Measurements from ENCODE around the gene BACE1.
A peak's percentile ranks its signal among the peaks of the same experiment; 100 is the strongest.
"Not testable (repeated sequence)": the region's sequence is repeated elsewhere in the genome, so short reads cannot be mapped to it uniquely, and the experiment has no call there.

Gene BACE1

DNA sequence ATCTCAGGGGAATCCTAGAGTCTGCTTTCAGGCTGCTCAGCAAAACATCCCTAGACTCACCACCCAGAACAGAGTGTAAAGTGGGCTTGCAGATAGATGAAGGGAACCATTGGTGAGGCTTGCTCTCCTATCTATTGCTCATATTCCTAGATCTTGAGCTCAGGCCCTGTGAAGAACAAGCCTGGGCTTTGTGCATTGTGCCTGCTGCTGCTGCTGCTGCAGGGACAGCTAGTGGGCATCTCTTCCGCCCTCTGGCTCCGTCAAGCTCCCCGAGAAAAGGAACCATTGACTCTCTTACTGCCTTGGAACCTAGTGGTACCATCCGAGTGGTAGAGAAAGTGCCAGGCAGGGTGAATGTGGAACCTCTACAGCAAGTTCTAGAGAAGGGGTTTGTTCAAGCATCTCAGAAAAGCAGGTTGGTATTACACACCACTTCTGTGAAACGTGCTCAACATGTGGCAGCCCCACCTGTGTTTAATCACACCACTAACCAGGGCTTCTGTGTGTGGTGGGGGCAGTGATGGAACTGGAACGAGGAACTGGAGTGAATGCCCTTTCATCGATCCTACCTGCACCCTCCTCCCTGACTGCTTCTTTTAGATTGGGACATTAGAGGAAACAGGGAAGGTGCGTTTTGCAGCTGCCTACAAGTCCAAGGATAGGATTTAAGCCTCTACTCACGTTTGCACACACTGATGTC, 20.5 kb downstream of the BACE1 start:
- Mint-ChIP-seq H3K4me3 (no peak overlapping the region), H3K9me3 (no peaks in the 10 kb centered on the region), H3K36me3 (no peaks in the 10 kb centered on the region), H3K27ac (no peak overlapping the region), H3K4me1 (peaks cover under 1% of the 10 kb centered on the region)
- no peak for ATAC-seq
- no peak for DNase-seq (ENCODE audit: low spot score in 2 of 2)

DNA sequence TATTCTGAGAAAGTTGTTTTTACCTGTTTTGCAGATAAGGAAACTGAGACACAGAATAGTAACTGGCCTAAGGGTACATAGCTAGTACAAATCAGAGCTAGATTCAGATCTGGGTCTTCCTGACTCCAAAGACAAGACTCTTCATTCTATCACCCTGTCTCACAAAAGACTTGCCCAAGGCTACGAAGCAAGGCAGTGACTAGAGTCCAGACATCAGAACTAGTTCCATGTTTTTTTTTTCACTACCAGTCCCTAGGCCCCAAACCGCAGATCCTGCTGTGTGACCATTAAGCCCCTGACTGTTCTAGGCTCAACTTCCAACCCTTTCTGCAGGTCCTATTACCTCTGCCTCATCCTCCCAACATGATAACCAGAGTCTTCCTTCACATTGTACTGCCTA, 23.4 kb downstream of the BACE1 start:
- no peak overlapping the region for H3K4me3 Mint-ChIP-seq
- no peak overlapping the region for H3K27ac Mint-ChIP-seq
- DNase-seq (ENCODE audit: low spot score in 2 of 2) (no peak), ATAC-seq (no peak)
- H3K4me1 Mint-ChIP-seq: no peaks in the 10 kb centered on the region
- no peaks in the 10 kb centered on the region for H3K36me3 Mint-ChIP-seq
- no peaks in the 10 kb centered on the region for H3K9me3 Mint-ChIP-seq

DNA sequence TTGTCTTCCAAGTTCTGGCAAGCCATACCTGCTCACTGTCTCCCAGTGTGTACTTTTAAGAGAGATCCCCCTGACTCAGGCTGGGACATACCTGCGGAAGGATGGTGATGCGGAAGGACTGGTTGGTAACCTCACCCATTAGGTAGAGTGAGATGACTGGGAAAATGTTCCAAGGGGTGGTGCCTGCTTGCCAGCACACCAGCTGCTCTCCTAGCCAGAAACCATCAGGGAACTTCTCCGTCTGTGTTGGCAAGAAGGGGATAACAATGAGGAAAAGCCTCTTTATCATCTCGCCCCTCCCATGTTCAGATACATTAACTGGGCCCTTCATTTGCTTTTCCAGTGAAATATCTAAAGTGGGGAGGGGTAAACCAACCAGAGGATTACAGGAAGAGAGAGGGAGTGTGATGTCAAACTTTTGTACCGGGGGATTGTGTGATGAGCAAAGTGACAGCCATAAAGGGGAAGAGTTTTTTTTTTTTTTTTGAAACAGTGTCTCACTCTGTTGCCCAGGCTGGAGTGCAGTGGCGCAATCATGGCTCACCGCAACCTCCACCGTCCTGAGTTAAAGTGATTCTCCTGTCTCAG, 25.2 kb downstream of the BACE1 start, which contains the start of gene BACE1-AS:
TSS of gene BACE1-AS (plus strand) at position 538 of the 588 bp plus-strand sequence.
- ATAC-seq (no peak), DNase-seq (ENCODE audit: low spot score in 2 of 2) (no peak)

DNA sequence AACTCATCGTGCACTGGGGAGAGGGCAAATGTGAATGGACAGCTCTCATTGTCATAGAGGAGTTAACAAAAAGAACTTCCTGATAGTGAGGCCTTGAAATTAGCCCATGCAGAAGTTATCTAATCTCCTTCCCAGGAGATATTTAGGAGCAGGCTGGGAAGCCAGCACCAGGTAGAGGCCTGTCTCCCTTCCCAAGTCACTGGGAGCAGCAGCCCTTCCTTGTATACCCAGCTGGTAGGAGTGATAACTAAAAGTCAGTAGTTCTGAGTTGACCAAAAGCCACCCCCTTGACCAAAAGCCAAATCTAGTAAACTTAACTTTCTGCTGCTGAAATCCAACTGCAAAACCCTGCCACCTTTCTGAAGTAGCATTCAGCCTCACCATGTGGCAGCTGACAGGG, 26.3 kb downstream of the BACE1 start:
- DNase-seq (ENCODE audit: low spot score in 2 of 2) (no peak), ATAC-seq (no peak)
- H3K4me3 Mint-ChIP-seq: no peak overlapping the region
- no peak overlapping the region for H3K27ac Mint-ChIP-seq
- H3K36me3 Mint-ChIP-seq: peaks cover 13% of the 10 kb centered on the region
- no peaks in the 10 kb centered on the region for H3K9me3 Mint-ChIP-seq
- no peaks in the 10 kb centered on the region for H3K4me1 Mint-ChIP-seq

More for the DNA sequence above, 25.2 kb downstream of the BACE1 start, which contains the start of gene BACE1-AS:
- Mint-ChIP-seq H3K4me1 (no peaks in the 10 kb centered on the region), H3K9me3 (no peaks in the 10 kb centered on the region), H3K4me3 (no peak within 1 kb of the TSS), H3K27ac (no peak within 1 kb of the TSS), H3K36me3 (peaks cover 2% of the 10 kb centered on the region)

DNA sequence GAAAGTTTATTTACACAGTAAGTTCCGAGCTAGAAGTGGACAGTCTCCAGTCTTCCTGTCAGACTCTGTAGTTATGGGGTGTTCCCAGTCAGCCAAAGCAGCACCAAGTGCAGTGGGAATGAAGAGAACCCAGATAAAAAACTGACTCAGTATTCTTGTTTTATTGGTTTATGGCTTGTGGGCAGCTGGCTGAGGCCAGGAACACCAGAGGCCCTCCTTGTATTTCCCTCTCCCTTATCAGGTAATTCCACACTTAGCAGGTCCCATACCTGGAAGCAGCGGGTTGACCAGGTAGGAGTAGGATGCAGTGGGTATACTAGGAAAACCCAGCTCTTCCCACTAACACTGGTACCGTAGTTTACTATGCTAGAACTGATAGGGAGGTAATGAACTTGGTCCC, 28.4 kb downstream of the BACE1 start:
- H3K4me3 Mint-ChIP-seq: no peak overlapping the region
- H3K27ac Mint-ChIP-seq: peak overlapping the region; percentile 68
- H3K4me1 Mint-ChIP-seq: no peaks in the 10 kb centered on the region
- DNase-seq (ENCODE audit: low spot score in 2 of 2) (no peak), ATAC-seq (no peak)
- H3K36me3 Mint-ChIP-seq: peaks cover 35% of the 10 kb centered on the region
- H3K9me3 Mint-ChIP-seq: no peaks in the 10 kb centered on the region

DNA sequence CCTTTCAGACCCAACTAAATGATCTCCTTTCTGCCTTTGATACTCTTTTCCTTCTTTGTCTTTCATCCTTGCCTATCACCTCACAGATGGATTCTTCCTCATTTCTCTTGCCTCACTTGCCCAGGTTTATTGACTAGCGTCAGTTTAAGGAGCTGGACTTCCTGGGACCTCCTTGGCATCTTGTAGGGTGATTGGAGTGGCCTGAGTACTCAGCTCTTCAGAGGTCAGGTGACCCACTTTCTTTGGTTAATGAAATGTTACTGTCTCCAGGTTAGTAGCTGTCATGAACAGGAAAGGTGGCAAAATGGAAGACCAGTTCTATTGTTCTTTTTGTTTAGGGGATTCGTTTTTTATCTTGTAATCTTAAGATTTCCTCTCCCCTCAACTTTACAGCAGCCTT, 29.5 kb downstream of the BACE1 start:
- Mint-ChIP-seq H3K9me3 (no peaks in the 10 kb centered on the region), H3K27ac (no peak overlapping the region), H3K36me3 (peaks cover 42% of the 10 kb centered on the region), H3K4me1 (no peaks in the 10 kb centered on the region), H3K4me3 (no peak overlapping the region)
- ATAC-seq (no peak), DNase-seq (ENCODE audit: low spot score in 2 of 2) (no peak)

DNA sequence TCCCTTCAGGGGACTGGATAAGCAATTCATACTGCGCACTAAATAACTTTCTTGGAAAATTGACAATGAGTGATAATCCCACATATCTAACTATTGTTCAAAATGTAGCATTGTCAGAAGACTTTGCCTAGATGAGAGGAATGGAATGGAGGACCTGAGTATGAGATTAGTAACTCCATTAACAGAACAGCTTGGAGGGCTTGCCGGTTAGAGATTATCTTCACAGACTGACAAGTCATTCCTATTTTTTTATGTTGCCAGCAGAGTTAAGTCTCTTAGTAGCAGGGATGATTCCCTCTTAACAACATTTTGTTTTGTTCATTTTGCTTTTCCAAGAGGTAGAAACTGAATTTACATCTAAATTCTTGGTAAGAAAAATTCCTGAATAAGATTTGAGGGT, 32.0 kb downstream of the BACE1 start:
- H3K36me3 Mint-ChIP-seq: peaks cover 42% of the 10 kb centered on the region
- peaks cover 11% of the 10 kb centered on the region for H3K4me1 Mint-ChIP-seq
- no peak overlapping the region for H3K27ac Mint-ChIP-seq
- no peak for ATAC-seq
- H3K9me3 Mint-ChIP-seq: no peaks in the 10 kb centered on the region
- DNase-seq (ENCODE audit: low spot score in 2 of 2): no peak
- no peak overlapping the region for H3K4me3 Mint-ChIP-seq

DNA sequence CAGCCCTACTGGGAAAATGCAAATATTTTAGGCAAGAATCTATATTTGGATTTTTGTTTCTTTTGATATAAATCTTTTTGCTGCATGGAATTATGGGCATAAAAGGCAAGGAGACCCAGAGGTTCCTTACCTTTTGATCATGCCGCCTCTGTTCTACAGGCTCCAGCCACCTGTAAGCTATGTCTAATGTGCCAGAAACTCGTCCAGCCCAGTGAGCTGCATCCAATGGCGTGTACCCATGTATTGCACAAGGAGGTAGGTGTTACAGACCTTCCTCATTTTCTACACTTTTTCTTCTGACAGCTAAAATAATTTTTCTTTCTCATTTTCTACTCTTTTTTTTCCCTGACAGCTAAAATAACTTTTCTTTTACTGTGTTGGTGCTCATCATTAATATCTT, 33.1 kb downstream of the BACE1 start:
- no peak for DNase-seq (ENCODE audit: low spot score in 2 of 2)
- H3K36me3 Mint-ChIP-seq: peaks cover 42% of the 10 kb centered on the region
- no peaks in the 10 kb centered on the region for H3K9me3 Mint-ChIP-seq
- no peak overlapping the region for H3K4me3 Mint-ChIP-seq
- H3K27ac Mint-ChIP-seq: no peak overlapping the region
- H3K4me1 Mint-ChIP-seq: peaks cover 11% of the 10 kb centered on the region
- no peak for ATAC-seq

DNA sequence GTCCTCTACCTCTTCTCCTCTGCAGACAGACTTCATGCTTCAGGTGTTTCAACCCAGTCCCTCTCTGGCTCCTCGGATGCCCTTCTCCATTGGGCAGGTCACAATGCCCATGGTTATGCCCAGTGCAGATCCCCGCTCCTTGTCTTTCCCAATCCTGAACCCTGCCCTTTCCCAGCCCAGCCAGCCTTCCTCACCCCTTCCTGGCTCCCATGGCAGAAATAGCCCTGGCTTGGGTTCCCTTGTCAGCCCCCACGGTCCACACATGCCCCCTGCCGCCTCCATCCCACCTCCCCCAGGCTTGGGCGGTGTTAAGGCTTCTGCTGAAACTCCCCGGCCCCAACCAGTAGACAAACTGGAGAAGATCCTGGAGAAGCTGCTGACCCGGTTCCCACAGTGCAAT, 34.2 kb downstream of the BACE1 start:
- no peak for ATAC-seq
- no peaks in the 10 kb centered on the region for H3K9me3 Mint-ChIP-seq
- DNase-seq (ENCODE audit: low spot score in 2 of 2): no peak
- peaks cover 42% of the 10 kb centered on the region for H3K36me3 Mint-ChIP-seq
- H3K27ac Mint-ChIP-seq: peak overlapping the region; percentile 67
- H3K4me3 Mint-ChIP-seq: no peak overlapping the region
- H3K4me1 Mint-ChIP-seq: peaks cover 11% of the 10 kb centered on the region

DNA sequence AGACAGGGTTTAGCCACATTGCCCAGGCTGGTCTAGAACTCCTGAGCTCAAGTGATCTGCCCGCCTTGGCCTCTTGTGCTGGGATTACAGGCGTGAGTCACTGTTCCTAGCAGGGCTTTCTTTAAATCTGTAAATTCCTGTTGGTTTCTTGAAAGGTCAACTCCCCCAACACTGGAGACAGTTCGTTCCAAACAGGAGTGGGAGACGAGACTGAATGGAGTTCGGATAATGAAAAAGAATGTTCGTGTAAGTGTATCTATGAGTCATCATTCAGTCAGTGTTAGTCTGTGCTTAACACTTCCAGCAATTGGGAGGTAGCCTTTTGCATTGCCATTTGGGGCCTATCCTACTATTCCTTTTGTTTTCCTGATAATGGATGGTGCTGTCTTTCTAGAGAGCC, 34.9 kb downstream of the BACE1 start:
- no peak overlapping the region for H3K4me3 Mint-ChIP-seq
- H3K27ac Mint-ChIP-seq: peak overlapping the region; percentile 85
- H3K4me1 Mint-ChIP-seq: peaks cover 11% of the 10 kb centered on the region
- H3K36me3 Mint-ChIP-seq: peaks cover 42% of the 10 kb centered on the region
- DNase-seq (ENCODE audit: low spot score in 2 of 2): no peak
- no peaks in the 10 kb centered on the region for H3K9me3 Mint-ChIP-seq
- no peak for ATAC-seq

DNA sequence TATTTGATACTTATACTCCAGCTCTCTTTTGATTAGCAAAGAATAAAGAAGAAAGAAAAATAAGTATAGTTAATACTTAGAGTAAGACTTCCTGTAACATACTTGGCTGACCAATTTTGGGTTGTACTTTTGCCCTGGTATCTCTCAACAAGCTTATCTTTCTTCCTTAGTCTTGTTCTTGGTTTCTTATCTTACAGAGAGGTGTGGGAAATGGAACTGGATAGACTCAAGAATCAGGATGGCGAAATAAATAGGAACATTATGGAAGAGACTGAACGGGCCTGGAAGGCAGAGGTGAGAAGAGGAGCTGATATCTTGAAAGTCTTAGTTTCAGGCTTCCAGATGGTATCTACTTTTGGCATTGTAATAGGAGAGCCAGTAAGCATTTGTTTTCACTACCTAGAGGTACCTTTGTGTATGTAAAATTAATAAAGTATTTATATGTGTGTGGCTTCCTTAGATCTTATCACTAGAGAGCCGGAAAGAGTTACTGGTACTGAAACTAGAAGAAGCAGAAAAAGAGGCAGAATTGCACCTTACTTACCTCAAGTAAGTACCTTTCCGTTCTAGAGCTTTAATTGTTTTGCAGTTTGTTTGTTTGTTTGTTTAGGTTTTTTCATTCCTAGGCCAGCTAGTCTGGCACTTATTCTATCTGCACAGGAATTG, 36.2 kb downstream of the BACE1 start:
- Mint-ChIP-seq H3K4me3 (peak overlapping the region; percentile 3), H3K9me3 (no peaks in the 10 kb centered on the region), H3K36me3 (peaks cover 39% of the 10 kb centered on the region), H3K4me1 (peaks cover 21% of the 10 kb centered on the region), H3K27ac (peak overlapping the region; percentile 85)
- DNase-seq (ENCODE audit: low spot score in 2 of 2): no peak
- ATAC-seq: peak; percentile 50

DNA sequence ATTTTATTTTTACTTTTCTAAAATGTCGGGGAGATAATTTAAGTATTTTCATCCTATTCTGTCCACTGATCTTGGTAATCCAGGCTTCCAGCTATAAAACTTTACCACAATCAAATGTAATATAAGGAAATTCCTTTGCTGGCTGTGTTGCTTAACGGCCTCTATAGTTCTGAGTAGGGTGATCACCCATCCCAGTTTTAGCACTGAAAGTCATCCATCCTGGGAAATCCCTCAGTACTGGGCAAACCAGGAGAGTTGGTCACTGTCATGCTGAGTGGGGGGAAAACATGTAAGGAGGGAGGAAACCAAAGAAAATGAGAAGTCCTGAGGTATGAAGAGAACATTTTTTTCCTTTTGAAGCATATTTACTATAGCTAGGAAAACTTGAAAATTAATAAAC, 37.7 kb downstream of the BACE1 start:
- Mint-ChIP-seq H3K36me3 (peaks cover 24% of the 10 kb centered on the region), H3K27ac (no peak overlapping the region), H3K4me1 (peaks cover 29% of the 10 kb centered on the region), H3K9me3 (no peaks in the 10 kb centered on the region), H3K4me3 (no peak overlapping the region)
- ATAC-seq (no peak), DNase-seq (ENCODE audit: low spot score in 2 of 2) (no peak)

DNA sequence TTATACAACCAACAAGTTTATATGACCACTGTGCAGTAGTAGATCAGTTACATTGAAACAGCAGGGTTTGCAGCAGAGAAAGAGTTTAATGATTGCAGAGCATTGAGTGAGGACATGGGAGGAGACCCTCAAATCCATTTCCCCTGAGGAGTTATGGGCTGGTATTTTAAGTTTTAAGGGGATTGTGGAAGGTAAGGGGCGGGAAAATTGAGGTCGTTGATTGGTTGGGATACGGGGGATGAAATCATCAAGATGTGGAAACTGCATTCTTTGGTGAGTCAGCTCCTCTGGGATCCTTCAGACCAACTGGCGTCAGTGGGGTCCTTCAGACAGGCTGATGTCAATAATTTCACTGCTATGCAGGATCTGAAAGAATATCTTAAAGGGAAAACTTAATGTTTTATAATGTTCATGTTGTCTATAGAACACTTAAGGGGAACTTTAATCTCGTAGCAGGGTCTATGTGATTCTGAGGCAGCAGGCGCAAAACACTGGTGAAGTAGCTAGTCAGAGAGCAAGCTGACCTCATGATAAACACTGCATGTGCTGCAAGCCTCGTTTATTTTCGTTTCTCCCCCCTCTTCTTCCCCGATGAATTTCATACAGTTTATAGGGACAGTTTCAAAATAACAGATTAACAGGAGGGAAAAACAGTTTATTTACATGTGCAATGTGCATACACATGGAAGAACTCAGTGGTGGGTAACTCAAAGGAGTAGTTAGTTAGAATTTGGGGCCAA, 42.3 kb downstream of the BACE1 start:
- H3K4me1 Mint-ChIP-seq: peaks cover 19% of the 10 kb centered on the region
- no peak overlapping the region for H3K4me3 Mint-ChIP-seq
- no peak overlapping the region for H3K27ac Mint-ChIP-seq
- H3K9me3 Mint-ChIP-seq: no peaks in the 10 kb centered on the region
- ATAC-seq: no peak
- no peak for DNase-seq (ENCODE audit: low spot score in 2 of 2)
- H3K36me3 Mint-ChIP-seq: peaks cover 10% of the 10 kb centered on the region

DNA sequence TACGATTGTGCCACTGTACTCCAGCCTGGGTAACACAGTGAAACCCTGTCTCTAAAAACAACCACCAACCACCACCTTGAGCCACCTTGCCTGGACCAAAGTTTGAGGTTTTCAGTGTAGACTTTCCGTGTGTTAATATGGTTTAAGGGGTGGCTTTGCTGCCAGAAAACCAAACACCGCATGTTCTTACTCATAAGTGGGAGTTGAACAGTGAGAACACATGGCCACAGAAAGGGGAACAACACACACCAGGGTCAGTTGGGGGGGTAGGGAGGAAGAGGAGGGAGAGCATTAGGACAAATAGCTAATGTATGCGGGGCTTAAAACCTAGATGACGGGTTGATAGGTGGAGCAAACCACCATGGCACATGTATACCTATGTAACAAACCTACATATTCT, 43.9 kb downstream of the BACE1 start:
- not testable (repeated sequence) for DNase-seq (ENCODE audit: low spot score in 2 of 2); ATAC-seq; H3K4me3 Mint-ChIP-seq; H3K27ac Mint-ChIP-seq; H3K9me3 Mint-ChIP-seq
- Mint-ChIP-seq H3K4me1 (peaks cover 19% of the 10 kb centered on the region), H3K36me3 (peaks cover 13% of the 10 kb centered on the region)

DNA sequence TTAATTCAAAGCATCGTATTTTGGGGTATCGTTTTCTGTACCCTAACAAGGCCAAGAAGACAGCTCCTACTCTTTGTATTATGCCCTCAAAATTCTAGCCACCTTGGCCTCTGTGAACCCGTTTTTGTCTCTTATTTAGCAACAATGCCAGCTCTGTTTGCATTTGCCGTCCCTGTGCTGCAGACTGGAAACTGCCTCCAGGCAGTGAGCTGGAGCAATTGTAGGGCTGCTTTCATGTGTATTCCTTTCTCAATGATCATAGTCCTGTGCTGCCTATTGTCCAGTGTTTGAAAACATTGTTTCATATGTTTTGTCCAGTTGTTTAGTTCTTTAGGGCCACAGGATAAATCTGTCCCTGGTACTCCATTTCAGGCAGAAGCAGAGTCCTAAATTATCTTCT, 44.8 kb downstream of the BACE1 start:
- Mint-ChIP-seq H3K27ac (no peak overlapping the region), H3K4me3 (no peak overlapping the region), H3K36me3 (peaks cover 22% of the 10 kb centered on the region), H3K9me3 (no peaks in the 10 kb centered on the region), H3K4me1 (peaks cover 19% of the 10 kb centered on the region)
- no peak for ATAC-seq
- DNase-seq (ENCODE audit: low spot score in 2 of 2): no peak
